Activated B cell treated with CpG ODN at 0.5 μM for 24 hours (primary cell): ENCODE results near the gene PRR36. TPM values are rescaled to one million over a fixed set of nuclear protein-coding genes. Genes with fewer than 3 reads are reported as not detected.

Experiments
- ATAC-seq: fragments of 200-7000 bp; cut with Tn5 transposase; one replicate; pipeline ENCODE4 v1.10.0; 2021; ENCODE audit warnings: low read depth, mild to moderate bottlenecking, moderate library complexity
- CTCF ChIA-PET: fragments of 350-600 bp; sonication (Branson Sonifier 250); formaldehyde crosslinking; loops from one replicate; lab custom pipeline; 2021; ENCODE audit warnings: antibody characterized with exemption; lab: Charles Lee
- POLR2A ChIA-PET: fragments of 350-600 bp; sonication (Branson Sonifier 250); formaldehyde crosslinking; loops from one replicate; lab custom pipeline; 2021; ENCODE audit warnings: antibody characterized with exemption; lab: Charles Lee
- DNase-seq: peaks from one replicate; pipeline ENCODE4 v3.0.0; 2022
- H3K27ac Mint-ChIP-seq: one replicate; pipeline ENCODE4 v1.8.0; 2020; ENCODE audit warnings: mixed read lengths
- H3K27me3 Mint-ChIP-seq: one replicate; pipeline ENCODE4 v1.8.0; 2021; ENCODE audit warnings: mixed read lengths
- H3K36me3 Mint-ChIP-seq: one replicate; pipeline ENCODE4 v1.8.0; 2021; ENCODE audit warnings: low read depth, mixed read lengths
- H3K4me1 Mint-ChIP-seq: one replicate; pipeline ENCODE4 v1.8.0; 2021; ENCODE audit warnings: mixed read lengths
- H3K4me3 Mint-ChIP-seq: one replicate; pipeline ENCODE4 v1.8.0; 2020; ENCODE audit warnings: mild to moderate bottlenecking, mixed read lengths
- H3K9me3 Mint-ChIP-seq: one replicate; pipeline ENCODE4 v1.8.0; 2020; ENCODE audit warnings: mixed read lengths
- intact Hi-C: fragments of 100-400 bp; cut with micrococcal nuclease; formaldehyde crosslinking; loops from one replicate; pipeline ENCODE4 v1.15.1; 2024
- total RNA-seq: library from RNA; stranded (reverse); gene quantifications from 2 replicates; pipeline ENCODE4 v1.2.3, GENCODE V29; 2022
- TF ChIP-seq, protein P1 (sequence below): fragments of 200-600 bp; IDR thresholded peaks from one replicate; pipeline ENCODE4 v1.8.0; 2022; ENCODE audit warnings: antibody characterized with exemption, mild to moderate bottlenecking

PRR36 gene
- total RNA-seq, 1 donor from 2014 or later, result not detected

DNA sequence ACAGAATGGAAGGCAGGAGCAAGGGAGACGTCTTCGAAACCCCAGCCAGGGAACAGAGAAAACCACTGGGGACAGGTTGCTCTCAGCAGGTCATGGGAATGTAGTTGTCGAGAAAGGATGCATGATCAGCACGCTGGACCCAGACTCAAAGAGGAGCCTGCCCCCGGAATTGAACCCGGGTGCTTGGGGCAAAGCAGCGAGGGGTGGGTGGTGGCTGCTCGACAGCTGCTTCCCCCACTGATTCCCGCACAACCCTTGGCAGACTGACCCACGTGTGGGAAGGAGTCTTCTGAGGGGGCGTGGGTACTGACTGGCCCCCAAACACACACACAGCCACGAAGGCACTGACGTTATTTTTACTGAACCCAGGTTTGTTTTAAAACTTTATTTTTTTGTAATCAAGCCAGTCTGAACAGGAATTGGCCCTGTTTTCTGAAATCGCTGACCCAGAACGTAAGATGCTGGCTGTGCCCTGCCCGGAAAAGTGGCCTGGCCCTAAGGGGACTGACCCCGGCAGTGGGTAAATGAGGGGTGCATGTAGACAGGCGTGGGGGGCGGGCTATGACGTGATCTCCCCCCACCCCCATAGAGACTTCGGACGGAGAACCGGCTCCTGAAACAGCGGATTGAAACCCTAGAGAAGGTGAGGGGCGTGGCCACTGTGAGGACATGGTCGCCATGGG, 18.6 kb downstream of the PRR36 start:
- Mint-ChIP-seq H3K9me3 (no peaks in the 10 kb centered on the region), H3K27me3 (peaks cover 3% of the 10 kb centered on the region), H3K4me1 (peaks cover 4% of the 10 kb centered on the region), H3K4me3 (no peak overlapping the region), H3K36me3 (no peaks in the 10 kb centered on the region), H3K27ac (no peak overlapping the region)
- ChIA-PET CTCF (no interaction called here), POLR2A (interaction anchor here (0.7 kb wide), 1 partner anchor 87 kb away, joined by 6 read pairs; no protein-coding TSS in a partner anchor)
- intact Hi-C loops, result no loop called here
- no peak for ATAC-seq
- DNase-seq, result no peak
- TF ChIP-seq, protein P1, sequence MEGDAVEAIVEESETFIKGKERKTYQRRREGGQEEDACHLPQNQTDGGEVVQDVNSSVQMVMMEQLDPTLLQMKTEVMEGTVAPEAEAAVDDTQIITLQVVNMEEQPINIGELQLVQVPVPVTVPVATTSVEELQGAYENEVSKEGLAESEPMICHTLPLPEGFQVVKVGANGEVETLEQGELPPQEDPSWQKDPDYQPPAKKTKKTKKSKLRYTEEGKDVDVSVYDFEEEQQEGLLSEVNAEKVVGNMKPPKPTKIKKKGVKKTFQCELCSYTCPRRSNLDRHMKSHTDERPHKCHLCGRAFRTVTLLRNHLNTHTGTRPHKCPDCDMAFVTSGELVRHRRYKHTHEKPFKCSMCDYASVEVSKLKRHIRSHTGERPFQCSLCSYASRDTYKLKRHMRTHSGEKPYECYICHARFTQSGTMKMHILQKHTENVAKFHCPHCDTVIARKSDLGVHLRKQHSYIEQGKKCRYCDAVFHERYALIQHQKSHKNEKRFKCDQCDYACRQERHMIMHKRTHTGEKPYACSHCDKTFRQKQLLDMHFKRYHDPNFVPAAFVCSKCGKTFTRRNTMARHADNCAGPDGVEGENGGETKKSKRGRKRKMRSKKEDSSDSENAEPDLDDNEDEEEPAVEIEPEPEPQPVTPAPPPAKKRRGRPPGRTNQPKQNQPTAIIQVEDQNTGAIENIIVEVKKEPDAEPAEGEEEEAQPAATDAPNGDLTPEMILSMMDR, result no peak

DNA sequence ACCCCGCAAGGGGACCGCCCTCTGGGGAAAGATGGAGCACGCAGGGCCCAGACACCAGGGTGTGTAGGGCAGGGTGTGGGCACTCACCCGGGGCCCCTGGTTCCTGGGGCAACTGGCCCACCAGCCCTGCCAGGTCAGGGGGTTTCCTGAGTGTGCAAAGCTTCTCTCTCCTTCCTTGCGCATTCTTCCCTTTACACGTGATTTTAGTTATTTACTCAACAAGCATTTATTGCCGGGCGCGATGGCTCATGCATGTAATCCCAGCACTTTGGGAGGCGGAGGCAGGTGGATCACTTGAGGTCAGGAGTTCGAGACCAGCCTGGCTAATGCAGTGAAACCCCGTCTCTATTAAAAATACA, 20.4 kb downstream of the PRR36 start:
- POLR2A ChIA-PET, result interaction anchor here (0.6 kb wide), 1 partner anchor 49 kb away, joined by 5 read pairs; no protein-coding TSS in a partner anchor
- CTCF ChIA-PET, result interaction anchor here (0.8 to 1.1 kb wide), 2 partner anchors 23 to 53 kb away, joined by 3 read pairs; no protein-coding TSS in a partner anchor

DNA sequence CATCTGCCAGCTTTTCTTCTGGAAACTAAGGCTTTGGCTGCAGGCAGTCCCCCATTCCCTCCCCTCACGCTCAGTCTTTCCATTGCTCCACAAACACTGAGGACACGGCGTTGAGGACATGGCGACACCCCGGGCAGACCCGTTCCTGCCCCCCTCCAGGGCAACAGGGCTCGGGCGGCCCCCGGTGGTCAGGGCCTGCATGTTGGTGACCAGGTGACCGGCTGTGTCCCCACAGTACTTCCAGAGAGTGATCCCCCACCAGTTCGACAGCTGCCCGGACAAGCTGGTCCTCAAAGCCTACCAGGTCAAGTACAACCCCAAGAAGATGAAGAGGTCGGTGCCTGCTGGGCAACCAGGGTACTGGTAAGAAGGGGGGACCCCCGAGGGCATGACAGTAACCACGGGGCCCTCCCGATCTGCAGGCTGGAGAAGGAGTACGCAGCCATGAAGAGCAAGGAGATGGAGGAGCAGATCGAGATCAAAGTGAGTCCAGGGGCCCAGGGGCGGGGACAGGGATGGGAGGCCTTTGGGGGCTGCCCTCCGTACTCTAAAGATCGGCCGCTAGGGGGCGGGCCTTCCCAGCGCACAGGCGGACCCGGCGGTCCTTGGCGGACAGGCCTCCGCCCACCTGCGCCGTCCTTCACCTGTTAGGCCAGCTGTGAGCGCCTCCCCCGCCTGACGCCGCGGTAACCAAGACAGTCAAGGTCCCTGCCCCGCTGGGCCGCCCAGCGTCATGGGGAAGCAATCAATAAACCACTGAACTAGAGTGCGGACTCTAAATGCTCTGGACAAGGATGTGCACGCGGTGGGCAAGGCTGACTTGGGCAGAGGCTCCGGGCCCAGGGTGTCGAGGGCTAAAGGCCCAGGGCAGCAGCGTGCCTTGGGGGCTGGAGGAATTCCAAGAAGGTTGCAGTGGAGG, 21.1 kb downstream of the PRR36 start:
- peak; percentile 68 for DNase-seq
- no peaks in the 10 kb centered on the region for H3K36me3 Mint-ChIP-seq
- ChIA-PET POLR2A (no interaction called here), CTCF (interaction anchor here (1.1 to 1.4 kb wide), 5 partner anchors 9 to 91 kb away, joined by 3 to 5 read pairs (median 3); no protein-coding TSS in a partner anchor)
- intact Hi-C loops, result loop anchor here (1.0 to 2.0 kb wide), 5 partner anchors 16 to 201 kb away; partner anchors contain the start of gene TRAPPC5
- TF ChIP-seq, protein P1, result peak; percentile 73
- no peak overlapping the region for H3K4me3 Mint-ChIP-seq
- no peaks in the 10 kb centered on the region for H3K9me3 Mint-ChIP-seq
- peaks cover 4% of the 10 kb centered on the region for H3K4me1 Mint-ChIP-seq
- peak; percentile 89 for ATAC-seq
- no peak overlapping the region for H3K27ac Mint-ChIP-seq
- no peaks in the 10 kb centered on the region for H3K27me3 Mint-ChIP-seq

More for the DNA sequence above, 20.4 kb downstream of the PRR36 start:
- TF ChIP-seq, protein P1, result no peak
- peaks cover 4% of the 10 kb centered on the region for H3K4me1 Mint-ChIP-seq
- ATAC-seq (peak; percentile 14), DNase-seq (no peak)
- H3K36me3 Mint-ChIP-seq, result no peaks in the 10 kb centered on the region
- no peak overlapping the region for H3K4me3 Mint-ChIP-seq
- peaks cover under 1% of the 10 kb centered on the region for H3K27me3 Mint-ChIP-seq
- intact Hi-C loops, result loop anchor here (1.0 to 2.0 kb wide), 5 partner anchors 15 to 201 kb away; partner anchors contain the start of gene TRAPPC5
- no peaks in the 10 kb centered on the region for H3K9me3 Mint-ChIP-seq
- no peak overlapping the region for H3K27ac Mint-ChIP-seq

DNA sequence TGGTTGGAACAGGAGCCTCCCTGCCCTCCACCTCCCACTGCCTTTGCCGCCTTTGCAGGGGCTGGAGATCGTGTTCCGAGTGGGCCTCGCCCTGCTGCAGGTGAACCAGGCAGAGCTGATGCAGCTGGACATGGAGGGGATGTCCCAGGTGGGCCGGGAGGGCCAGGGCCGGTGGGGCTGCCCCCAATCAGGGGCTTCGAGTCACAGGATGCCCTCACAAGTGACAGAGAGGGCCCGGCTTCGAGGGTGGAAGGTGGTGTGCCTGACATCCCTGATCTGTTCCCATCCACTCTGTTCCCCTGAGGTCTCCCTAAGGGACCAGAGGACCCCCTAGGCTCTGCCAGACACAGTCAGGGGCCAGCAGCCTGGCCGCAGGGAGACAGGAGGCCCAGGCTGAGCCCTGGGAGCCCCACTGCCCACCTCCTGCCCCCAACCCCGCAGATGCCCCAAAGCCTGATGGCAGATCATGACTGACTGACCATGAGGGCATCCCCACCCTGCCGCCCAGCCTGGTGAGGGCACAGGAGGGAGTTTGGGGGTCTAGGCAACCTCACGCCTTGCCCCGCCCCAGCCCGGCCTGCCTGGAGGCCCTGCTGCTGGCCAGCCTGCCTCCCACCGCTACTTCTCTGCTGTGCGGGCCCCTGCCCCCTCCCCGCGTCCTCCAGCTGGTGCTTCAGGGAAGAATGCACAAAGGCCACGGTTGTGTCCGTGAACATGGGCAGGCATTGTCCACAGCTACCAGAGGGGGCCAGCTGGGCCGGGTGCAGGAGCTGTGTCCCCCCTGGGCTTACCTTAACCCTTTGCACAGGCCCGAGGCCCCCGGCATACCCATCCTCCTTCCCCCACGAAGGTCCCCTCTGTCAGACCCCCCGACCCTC, 22.3 kb downstream of the PRR36 start:
- TF ChIP-seq, protein P1, result no peak
- ChIA-PET CTCF (interaction anchor here (1.1 to 1.4 kb wide), 4 partner anchors 10 to 93 kb away, joined by 3 to 5 read pairs (median 4); no protein-coding TSS in a partner anchor), POLR2A (no interaction called here)
- no peak for DNase-seq
- Mint-ChIP-seq H3K9me3 (no peaks in the 10 kb centered on the region), H3K4me3 (no peak overlapping the region), H3K27me3 (no peaks in the 10 kb centered on the region), H3K36me3 (no peaks in the 10 kb centered on the region), H3K27ac (no peak overlapping the region), H3K4me1 (peaks cover 4% of the 10 kb centered on the region)
- intact Hi-C loops, result loop anchor here (2.0 kb wide), 3 partner anchors 17 to 171 kb away; partner anchors contain the start of gene TRAPPC5
- ATAC-seq, result no peak
